Activated naive CD4-positive, alpha-beta T cell treated with anti-CD3 and anti-CD28 coated beads, Interleukin-2, amount 50 U/mL, for 16 hours (primary cell): ENCODE measurements around the gene TMEM231.
"Not testable (repeated sequence)": the region's sequence is repeated elsewhere in the genome, so short reads cannot be mapped to it uniquely, and the experiment has no call there.

Experiments
- DNase-seq: peaks from one replicate; pipeline ENCODE4 v3.0.0-alpha.2; 2020

The TMEM231 gene

GRCh38 chr16:75555707-75556430 is at the start of gene TMEM231:
Gene TMEM231 (minus strand): TSS chr16:75556252. CDS start chr16:75556209, 43 bp downstream.
- DNase-seq = peak; percentile 98

GRCh38 chr16:75603241-75603640 is 47.2 kb upstream of the TMEM231 start:
- no peak for DNase-seq

DNA sequence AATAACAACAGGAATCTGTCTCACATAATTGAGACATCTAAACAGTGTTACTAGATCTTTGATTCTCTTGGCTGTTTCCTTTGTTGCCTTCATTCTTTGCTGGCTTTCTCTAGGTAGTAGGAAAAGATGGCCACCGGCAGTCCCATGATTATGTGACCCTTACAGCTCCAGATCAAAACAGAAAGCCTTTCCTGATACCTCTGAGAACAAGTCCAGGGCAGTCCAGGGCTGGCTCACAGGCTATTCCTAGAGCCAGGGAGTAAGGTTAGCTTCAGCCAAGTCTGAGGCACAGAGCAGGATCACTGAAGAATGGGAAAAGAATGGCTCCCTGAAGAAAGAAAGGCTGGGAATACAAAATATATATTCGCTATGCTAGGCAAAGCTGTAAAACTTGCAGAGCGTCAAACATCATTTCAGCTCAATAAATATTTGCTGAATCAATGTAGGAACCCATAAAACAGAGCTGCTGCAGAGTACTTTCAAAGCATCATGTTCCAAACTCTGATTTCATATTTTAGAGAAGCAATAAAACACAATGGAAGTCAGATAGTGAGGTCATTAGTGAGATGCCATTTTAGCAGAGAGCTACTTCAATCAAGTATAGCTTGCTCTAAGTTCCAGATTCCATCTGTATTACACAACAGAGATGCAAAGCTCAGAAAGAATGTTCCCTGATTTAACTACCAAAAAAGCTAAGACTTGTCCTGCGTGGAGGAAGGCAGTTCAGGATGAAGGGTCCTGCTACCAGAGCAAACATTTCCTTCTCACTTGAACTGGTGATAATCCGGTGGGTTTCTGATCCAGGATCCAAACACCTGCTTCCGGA is 43.6 kb upstream of the TMEM231 start:
- no peak for DNase-seq

DNA sequence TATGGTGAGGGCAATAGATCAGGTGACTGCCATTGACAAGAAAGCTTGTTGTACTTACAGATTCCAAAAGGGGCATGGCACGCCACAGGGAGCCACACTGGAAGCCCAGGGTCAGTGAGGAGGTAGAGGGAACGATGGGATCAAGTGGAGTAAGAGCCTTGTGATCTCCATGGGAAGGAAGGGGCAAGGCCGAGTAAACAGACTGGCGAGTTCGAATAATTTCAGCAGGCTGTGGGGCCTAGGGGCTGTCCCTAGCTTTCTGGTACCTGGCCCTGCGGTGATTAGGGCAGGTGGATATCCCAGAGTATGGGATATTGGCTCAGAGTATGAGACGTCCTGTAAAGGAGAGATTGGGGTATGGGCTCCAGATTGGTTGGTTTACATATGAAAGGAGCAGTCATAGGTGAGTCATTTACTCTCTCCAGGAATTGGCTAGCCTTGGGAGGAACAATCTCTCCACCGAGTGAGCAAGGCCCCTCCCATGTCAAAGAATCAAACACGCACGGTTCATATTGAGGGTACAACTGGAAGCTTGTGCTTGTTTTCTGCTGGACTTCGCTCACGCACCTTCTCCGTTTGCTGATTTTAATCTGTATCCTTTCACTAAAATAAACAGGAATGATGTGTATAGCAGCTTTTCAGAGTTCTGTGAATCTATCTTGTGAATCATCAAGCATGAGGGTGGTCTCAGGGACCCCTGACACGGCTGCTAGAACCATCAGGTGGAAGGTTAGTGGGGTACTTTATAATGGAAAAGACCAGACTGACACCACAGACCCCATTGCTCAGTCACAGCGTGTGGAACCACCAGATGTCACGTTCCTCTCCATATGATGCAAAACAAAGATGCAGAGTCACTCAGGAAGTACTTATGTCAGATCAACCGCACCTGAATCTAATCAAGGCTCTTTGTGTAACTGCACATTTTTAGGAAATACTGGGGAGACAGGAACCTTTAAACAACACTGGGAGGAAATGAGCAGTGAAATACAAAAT is 38.1 kb upstream of the TMEM231 start:
- DNase-seq = no peak

DNA sequence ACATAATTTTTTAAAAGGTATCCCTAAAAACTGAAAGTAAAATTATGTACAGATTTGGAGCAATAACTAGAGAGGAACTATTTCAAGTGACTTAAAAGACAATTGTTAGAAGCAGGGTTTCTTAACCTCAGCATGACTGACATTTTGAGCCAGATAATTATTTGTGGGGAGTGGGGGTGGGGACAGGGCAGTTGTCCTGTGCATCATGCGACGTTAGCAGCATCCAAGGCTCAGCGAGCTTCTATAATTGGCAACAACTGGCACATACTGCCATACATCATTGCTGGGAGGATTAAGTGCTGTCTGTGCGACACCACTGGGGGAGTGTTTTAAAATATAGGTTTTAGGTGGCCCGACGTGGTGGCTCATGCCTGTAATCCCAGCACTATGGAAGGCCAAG is 37.3 kb upstream of the TMEM231 start:
- DNase-seq = no peak

DNA sequence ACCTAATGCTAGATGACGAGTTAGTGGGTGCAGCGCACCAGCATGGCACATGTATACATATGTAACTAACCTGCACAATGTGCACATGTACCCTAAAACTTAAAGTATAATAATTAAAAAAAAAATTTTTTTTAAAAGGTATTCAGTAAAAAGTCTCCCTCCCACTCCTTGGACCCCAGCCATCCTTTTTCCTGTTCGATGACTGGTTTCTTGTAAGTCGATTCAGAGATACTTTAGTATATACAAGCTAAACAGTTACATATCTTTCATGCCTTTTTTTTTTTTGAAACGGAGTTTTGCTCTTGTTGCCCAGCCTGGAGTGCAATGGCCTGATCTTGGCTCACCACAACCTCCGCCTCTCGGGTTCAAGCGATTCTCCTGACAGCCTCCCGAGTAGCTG is 35.9 kb upstream of the TMEM231 start:
- DNase-seq = not testable (repeated sequence)

- DNase-seq = no peak
These were observed 35.1 kb upstream of the TMEM231 start for GRCh38 chr16:75590920-75591843.

GRCh38 chr16:75589306-75589705 is 33.3 kb upstream of the TMEM231 start:
- no peak for DNase-seq

- DNase-seq = no peak
These were observed 32.7 kb upstream of the TMEM231 start for GRCh38 chr16:75588716-75589115.

- no peak for DNase-seq
These were observed 28.1 kb upstream of the TMEM231 start for GRCh38 chr16:75584108-75584507.

GRCh38 chr16:75579281-75579834 is 23.3 kb upstream of the TMEM231 start:
- DNase-seq = no peak

DNA sequence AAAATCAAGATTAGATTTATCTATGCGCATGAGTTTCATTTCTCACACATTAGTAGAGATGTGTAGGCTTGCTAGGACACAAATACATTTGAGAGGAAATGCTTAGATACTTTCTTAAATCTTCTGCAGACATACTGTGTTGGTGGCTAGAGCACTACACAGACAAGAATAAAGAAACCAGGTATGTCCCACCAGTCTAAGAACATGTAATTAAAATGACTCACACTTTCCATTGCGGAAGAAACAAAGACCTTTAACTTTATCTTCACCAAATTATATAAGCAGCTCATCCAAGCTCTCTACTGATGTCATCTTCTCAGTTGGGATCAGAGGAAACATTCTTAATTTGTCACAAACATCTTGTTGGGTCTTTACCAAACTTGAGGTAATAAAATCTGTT is 22.7 kb upstream of the TMEM231 start:
- DNase-seq = no peak

DNA sequence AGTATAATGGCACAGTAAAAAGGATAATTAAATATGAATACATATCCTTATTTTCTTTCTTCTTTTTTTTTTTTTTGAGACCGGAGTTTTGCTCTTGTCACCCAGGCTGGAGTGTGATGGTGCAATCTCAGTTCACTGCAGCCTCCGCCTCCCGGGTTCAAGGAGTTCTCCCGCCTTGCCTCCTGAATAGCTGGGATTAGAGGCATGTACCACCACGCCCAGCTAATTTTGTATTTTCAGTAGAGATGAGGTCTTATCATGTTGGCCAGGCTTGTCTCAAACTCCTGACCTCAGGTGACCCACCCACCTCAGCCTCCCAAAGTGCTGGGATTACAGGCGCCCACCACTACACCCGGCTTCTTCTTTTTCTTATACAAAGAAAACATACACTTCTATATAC is 22.2 kb upstream of the TMEM231 start:
- DNase-seq = no peak

DNA sequence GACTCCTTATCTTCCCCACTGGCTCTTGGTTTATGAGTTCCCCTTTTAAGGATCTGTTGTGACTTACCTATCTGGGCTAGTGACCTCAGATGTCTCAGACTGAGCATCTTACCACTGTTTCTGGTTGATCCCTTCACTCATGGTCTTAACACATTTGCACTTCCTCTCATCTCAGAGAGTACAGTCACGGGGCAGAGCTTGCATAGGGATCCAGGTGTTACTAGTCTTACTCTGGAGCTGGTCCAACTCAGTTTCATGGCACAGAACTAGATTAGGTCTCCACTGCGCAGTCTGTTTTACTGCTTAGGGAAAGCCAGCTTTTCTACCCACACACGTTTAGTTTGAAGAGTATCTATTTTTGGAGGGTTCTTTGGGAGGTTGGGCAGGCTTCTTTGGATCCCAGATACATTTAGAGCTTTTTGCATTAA is 20.3 kb upstream of the TMEM231 start:
- DNase-seq = no peak

- DNase-seq = no peak
These were observed 19.9 kb upstream of the TMEM231 start for GRCh38 chr16:75575958-75576357.

- DNase-seq = no peak
These were observed 17.9 kb upstream of the TMEM231 start for GRCh38 chr16:75573955-75574354.

- no peak for DNase-seq
These were observed 17.0 kb upstream of the TMEM231 start for GRCh38 chr16:75572864-75573542.

GRCh38 chr16:75570396-75571065 is 14.5 kb upstream of the TMEM231 start:
- no peak for DNase-seq

- no peak for DNase-seq
These were observed 11.9 kb upstream of the TMEM231 start for GRCh38 chr16:75567911-75568310.

- DNase-seq = no peak
These were observed 10.8 kb upstream of the TMEM231 start for GRCh38 chr16:75566758-75567255.
